Pulmonary artery endothelial cell (primary cell): ENCODE data around the gene FAM120A. TPM values are rescaled to one million over a fixed set of nuclear protein-coding genes. Genes with fewer than 3 reads are reported as not detected.
"Not testable (repeated sequence)": the region's sequence is repeated elsewhere in the genome, so short reads cannot be mapped to it uniquely, and the experiment has no call there.

Source experiments
- DNase-seq: peaks from one replicate; pipeline ENCODE4 v3.0.0-alpha.2; 2011; ENCODE audit warnings: low read depth, low spot score
- total RNA-seq: library from RNA; depleted of rRNA; stranded (reverse); fragments of >200 nt; gene quantifications from 2 replicates; pipeline ENCODE4 v1.2.3, GENCODE V29; 2014

Gene FAM120A, protein sequence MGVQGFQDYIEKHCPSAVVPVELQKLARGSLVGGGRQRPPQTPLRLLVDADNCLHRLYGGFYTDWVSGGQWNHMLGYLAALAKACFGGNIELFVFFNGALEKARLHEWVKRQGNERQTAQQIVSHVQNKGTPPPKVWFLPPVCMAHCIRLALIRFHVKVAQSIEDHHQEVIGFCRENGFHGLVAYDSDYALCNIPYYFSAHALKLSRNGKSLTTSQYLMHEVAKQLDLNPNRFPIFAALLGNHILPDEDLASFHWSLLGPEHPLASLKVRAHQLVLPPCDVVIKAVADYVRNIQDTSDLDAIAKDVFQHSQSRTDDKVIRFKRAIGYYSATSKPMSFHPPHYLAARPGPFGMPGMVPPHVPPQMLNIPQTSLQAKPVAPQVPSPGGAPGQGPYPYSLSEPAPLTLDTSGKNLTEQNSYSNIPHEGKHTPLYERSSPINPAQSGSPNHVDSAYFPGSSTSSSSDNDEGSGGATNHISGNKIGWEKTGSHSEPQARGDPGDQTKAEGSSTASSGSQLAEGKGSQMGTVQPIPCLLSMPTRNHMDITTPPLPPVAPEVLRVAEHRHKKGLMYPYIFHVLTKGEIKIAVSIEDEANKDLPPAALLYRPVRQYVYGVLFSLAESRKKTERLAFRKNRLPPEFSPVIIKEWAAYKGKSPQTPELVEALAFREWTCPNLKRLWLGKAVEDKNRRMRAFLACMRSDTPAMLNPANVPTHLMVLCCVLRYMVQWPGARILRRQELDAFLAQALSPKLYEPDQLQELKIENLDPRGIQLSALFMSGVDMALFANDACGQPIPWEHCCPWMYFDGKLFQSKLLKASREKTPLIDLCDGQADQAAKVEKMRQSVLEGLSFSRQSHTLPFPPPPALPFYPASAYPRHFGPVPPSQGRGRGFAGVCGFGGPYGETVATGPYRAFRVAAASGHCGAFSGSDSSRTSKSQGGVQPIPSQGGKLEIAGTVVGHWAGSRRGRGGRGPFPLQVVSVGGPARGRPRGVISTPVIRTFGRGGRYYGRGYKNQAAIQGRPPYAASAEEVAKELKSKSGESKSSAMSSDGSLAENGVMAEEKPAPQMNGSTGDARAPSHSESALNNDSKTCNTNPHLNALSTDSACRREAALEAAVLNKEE
- total RNA-seq, result 108 and 148 TPM in 2 replicates

DNA sequence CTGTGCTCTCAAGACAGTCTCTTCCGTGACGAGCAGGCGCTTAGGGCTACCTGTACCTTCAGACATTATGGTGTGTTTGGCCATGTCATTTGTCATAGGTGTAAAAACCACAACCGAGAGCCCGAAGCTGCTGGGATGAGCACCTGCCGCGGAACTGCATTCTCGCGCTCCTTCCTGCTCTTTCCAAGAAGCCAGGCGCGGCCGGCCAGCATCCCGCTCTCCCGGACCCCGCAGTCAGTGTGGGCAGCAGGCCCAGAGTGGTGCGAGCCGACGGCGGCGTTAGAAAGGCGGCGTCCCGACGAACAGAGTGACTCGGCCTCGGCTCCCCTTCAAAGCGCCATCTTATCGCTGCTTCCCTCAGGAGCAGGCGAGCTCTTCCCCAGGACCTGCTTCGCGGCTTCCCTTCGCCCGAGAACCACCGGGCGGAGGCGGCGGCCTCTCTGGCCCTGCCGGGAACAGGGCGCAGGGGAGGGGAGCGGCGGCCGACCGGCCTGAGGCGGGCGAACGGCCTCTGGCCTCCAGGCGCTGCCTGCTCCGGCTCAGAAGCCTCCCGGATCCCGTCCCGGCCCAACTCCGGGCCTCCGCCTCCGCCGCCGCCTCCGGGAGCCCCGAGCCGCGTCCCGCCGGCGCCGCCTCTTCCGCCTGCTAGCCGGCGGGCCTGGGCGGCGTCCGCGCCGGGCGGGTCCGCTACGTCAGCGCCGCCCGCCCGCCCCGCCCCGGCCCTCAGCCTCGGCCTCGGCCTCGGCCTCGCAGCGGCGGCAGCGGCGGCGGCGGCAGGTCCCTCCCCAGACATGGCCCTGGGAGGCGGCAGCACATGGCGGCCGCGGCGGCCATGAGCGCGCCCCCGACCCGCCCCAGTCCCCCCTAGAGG, at the start of gene FAM120A:
Gene FAM120A, plus strand, starts transcription at position 741 of the 871 bp plus-strand sequence. CDS start 231 bp downstream, outside the sequence.
- DNase-seq, result no peak

DNA sequence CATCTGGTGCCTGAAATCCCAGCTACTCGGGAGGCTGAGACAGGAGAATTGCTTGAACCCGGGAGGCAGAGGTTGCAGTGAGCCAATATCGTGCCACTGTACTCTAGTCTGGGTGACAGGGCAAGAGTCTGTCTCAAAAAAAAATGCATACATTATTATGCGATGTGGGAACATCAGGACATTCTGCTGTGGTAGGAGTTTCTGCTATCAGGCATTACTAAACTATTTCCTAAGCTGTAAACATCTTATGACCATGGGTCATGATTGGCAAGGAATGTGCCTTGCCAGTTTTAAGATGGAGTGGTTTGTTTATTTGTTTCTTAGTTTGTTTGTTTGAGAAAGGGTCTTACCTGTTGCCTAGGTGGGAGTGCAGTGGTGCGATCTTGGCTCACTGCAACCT, 45.1 kb upstream of the FAM120A start:
- no peak for DNase-seq

DNA sequence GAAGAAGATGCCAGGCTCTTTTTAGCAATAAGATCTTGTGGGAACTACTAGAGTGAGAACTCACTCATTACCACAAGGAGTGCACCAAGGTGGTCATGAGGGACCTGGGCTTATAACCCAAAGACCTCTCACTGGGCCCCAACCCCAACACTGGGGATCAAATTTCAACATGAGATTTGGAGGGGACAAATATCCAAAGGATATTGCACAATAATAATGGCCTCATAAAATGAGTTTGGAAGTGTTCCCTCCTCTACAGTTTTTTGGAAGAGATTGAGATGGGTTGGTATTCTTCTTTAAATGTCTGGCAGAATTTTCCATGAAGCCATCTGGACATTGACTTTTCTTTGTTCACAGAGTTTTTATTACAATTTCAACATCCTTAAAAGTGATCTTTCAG, 38.0 kb upstream of the FAM120A start:
- no peak for DNase-seq

DNA sequence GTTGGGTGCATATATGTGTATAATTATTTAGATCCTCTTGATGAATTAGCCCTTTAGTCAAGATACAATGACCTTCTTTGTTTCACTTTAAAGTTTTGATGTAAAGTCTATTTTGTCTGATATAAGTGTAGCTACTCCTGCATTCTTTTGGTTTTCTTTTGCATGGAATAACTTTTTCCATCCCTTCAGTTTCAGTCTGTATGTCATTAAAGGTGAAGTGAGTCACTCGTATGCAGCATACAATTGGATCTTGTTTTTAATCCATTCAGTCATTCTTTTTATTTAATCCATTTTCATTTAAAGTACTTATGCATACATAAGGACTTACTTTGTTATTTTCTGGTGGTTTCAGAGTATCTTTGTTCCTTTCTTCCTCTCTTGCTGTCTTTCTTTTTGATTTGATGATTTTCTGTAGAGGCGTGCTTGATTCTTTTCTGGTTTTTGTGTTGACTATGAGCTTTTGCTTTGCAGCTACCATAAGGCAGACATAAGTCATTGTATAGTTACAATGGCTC, 36.3 kb upstream of the FAM120A start:
- no peak for DNase-seq

DNA sequence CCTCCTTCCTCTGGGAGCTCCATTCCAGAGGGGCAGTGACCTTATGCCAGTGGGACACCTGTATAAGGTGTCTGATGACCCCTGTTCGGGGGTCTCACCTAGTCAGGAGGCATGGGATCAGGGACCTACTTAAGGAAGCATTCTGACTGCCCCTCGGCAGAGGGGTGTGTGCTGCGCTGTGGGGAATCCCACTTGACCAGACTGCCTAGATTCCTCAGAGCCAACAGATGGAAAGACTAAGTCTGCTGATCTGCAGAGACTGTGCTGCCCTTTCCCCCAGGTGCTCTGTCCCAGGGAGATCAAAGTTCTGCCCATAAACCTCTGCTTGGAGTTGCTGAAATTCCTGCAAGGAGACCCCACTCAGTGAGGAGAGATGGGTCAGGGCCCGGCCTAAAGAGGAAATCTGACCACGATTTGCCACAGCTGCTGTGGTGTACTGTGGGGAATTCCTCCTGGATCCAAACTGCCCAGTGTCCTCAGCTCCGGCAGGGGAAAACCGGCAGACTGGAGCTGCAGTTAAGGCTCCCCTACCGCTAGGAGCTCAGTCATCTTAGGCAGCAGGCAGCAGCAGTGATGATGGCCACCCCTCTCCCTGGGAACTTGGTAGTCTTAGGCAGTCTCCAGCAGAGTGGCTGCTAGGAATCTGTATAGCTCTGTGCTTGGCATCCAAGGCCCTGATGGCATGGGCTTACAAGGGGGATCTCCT, 34.8 kb upstream of the FAM120A start:
- DNase-seq, result no peak

DNA sequence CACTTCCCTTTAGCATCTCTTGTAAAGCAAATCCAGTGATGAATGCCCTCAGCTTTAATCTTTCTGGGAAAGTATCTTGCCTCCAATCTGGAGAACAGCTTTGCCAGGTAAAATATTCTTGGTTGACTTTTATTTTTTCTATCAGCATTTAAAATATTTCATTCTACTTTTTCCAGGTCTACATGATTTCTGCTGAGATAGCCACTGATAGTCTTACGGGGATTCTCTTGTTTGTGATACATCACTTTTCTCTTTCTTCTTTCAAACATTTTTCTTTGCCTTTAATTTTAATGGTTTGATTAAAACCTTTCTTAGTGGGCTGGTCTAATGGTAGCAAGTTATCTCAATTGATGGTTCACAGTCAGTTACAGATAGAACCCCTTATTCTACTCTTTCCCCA, 33.9 kb upstream of the FAM120A start:
- no peak for DNase-seq

DNA sequence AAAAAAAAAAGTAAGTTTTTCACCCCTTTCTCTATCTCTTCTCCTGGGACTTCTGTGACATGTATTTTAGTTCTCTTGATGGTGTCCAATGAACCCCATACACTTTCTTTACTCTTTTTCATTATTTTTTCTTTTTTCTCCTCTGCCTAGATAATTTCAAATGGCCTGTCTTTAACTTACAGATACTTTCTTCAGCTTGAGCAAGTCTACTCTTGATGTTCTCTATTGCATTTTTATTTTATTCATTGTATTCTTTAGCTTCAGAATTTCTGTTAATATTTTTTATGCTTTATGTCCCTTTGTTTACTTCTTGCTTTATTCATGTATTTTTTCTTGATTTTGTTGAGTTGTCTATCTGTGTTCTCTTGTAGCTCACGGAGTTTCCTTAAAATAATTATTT, 32.5 kb upstream of the FAM120A start:
- DNase-seq, result no peak

DNA sequence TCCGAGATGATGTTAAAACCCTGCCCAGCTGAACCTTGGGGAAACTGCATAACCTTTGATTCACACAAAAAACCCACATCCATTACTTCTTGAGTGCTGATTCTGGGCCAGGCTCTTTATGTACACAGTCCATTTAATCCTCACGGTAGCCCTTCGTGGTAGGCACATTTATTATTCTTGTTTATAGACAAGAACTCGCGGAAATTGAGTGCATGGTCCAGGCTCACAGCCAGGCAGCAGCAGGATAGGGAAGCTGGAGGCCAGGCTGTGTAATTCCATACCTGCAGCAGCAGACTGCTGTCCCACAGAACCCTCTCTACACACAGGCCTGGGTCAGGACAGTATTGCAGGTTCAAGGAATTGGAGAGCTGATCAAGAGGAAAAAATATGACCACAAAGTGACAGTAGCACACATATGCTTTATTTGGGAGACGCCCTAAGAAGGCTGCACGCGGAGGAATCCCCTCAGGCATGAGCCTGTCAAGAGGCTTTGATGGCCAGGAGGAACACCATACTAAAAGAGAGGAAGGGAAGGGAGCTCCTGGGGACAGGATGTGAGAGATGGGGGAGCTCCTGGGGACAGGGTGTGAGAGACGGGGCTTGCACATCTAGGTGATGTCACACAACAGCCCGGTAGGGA, 28.4 kb upstream of the FAM120A start:
- DNase-seq, result no peak

DNA sequence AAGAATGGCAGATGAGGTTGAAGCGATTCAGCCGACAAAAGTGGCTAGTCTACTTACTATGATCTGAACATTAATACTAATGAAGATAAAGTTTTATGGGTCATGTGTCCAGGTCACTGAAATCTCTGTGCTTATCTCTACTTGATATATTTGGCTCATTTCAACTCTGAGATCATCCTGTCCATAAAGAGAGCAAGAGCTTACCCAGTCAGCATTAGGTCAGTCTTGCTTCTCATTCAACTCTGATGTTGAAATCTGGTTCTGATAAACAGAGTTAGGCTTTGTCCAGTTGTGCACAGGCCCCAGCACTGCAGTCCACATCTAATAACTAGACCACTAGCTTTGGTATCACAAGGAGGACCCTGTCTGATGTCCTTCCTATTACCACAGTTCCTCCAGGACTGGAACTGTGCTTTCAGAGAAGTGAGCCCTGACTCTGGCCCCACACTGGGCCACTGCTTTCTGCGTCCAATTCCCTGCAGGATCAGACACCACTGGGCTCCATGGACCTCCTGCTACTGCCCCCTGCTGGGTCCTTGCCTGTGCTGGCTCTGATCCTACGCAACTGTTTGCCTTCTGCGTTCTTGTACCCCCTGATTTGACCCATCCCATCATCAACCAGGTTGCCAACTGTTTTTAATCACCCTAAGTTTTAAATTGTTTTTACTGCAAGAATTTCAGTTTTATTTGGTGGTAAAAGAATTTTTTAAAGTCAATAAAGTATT, 23.7 kb upstream of the FAM120A start:
- no peak for DNase-seq

DNA sequence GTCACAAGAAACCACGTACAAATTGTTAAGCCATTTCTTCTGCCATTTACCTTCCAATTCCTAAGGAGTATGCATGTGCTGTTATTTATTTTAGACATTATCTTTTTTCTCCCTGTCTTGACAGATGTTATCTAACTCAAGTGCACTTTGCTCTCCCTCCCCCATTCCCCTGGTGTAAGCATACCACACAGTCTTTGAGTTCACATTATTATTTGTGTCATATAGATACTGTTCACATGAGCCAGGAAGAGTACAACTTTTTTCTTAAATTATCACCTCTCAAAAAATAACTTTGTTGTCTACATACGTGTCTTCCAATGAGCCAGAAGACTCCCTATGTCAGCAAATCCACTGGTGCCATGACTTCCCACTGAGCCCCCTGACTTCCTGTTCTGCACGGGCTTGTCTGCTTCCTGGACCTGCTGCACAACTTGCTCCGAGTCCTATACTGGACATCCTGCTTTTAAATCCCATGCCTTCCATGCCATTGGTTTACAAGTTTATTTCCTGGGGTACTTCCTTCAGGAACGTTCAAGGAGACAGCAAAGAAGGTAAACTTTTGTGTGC, 19.9 kb upstream of the FAM120A start:
- no peak for DNase-seq

DNA sequence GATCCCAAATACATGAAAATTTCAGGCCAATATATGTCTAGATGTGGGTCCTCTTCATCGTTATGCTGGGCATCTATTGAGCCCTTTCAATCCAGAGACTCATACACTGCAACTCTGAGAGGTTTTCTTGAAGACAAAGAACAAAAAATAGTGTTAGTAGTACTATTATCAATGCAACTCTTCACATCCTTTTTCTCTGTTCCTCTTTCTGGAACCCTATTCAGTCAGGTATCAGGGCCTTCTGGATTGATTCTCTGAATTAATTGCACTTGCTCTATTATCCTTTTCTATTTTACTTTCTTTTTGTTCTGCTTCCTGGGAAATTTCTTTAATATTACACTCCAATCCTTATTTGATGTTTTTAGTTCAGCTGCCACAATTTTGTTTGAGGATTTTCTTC, 18.5 kb upstream of the FAM120A start:
- DNase-seq, result no peak

DNA sequence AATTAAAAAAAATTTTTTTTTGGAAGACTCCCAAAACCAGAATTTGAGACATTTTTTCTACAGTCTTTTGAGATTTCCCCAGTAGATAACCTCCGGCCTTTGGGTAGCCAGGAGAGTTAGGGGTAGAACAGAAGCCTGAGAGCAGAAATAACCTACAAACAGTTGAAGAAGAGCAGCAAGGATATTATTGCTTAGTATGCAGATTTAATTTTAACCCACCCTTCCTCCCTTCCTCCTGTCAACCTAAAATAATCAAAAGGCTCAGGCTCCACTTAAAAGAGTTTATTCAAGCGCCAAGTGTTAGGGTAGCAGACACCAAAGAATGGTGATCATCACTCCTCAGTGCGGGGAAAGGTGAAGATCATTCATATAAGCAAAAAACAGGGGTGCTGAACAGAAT, 17.4 kb upstream of the FAM120A start:
- DNase-seq, result no peak

DNA sequence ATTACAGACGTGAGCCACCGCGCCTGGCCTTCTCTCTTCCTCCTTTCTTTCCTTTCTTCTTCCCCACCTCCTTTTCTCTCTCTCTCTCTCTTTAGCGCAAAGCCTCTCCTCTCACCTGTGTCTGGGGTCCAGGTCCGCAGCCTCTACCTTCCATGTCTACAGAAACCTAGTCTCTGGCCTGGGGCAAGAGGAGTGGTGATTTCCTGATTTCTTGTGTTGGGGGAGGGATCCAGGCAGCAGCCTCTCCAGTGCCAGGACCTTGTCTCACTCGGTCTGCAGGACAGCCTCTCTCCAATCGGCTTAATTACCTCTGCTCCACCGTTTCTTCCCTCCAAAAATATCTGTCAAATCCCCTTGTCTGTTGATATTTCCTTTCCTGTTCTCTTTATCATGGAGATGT, 16.1 kb upstream of the FAM120A start:
- no peak for DNase-seq

DNA sequence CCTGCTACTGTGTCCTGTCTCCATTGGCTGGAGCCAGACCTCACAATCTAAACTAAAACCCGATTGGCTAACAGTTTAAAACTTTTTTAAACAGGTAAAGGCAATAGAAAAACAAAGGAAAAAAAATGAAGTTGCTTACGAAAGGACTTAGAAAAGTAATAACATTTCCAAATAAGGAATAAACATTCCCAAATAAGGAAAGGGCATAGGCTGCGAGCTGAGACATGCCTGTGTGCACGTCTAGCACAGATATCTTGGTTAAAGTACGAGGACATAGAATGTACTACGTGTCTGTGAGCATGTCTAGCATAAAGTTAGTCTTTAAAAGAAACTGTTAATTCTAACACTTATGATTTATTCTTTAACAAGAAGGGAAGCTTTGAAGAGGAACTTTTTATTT, 15.3 kb upstream of the FAM120A start:
- no peak for DNase-seq

DNA sequence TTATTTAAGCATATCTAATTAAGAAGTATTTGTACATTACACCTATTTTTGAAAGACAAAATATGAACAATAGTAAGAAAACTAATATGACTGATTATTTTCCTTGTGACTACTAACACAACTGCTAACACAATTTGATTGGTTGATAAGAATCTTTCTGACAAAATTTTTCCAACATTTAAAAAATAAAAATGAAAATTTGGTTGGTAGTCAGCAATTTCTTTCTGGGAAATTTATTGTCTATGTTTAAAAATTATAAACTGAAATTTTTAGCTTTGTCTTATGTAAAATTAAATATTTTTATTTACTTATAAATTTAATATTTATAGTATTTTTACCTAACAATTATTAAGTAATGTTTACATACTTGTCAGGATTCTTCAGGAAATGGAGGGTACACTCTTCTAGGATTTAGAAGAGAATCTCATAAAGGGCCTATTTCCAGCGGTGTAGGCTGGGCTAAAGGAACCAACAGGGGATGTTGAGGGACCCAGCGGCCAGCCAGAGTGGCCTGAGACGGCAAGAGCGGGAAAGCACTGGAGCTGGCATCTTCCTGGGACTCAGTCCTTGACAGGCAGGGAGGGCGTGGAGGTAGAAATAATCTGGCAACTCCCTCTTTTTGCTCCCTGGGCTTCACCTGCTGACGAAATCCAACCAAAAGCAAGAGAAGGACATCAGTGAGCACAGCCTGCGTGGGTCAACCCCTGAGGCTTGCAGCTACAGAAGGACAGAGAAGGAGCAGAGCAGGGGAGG, 14.7 kb upstream of the FAM120A start:
- no peak for DNase-seq

DNA sequence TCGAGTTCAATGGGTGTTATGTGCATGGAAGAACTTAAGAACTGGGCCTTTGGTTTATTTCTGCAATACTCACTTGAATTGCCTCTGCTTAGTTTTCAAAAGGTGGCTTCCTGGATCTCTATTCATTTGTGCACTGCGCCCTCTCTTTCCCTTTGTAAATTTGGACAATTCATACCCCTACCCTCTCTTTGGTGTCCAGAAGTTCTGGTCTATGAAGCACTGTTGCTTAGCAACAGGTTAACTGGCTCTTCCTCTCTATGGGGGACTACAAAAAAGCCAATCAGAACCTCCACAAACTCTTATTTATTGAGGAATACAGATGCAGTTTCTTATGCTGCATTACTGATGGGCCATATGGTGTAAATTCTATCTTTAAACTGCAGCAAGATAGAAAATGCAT, 13.5 kb upstream of the FAM120A start:
- DNase-seq, result no peak

DNA sequence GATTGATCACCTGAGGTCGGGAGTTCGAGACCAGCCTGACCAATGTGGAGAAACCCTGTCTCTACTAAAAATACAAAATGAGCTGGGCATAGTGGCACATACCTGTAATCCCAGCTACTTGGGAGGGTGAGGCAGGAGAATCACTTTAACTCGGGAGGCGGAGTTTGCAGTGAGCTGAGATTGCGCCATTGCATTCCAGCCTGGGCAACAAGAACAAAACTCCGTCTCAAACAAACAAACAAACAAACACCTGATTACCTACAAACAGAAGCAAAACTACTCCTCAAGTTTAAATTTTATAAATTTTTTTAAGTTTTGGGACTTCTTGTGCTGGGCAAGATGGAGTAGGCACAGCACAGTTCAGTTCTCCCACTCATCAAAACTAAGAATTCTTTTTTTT, 12.2 kb upstream of the FAM120A start:
- DNase-seq, result not testable (repeated sequence)
